Measurements from ENCODE around the gene CCDC15. TPM values are rescaled to one million over a fixed set of nuclear protein-coding genes. Genes with fewer than 3 reads are reported as not detected.

CCDC15 gene
- total RNA-seq, 6 experiments from 2014 or later, result 1.3 to 3.2 (median 2.5) TPM

GRCh38 chr11:125056931-125057692 lies 103.1 kb downstream of the CCDC15 start:
- H3K9me3 Mint-ChIP-seq, result no peaks in the 10 kb centered on the region
- H3K4me3 Mint-ChIP-seq, result no peak overlapping the region
- no peak for TF ChIP-seq CTCF (IDR thresholded peaks at IDR 0.05)
- no peak overlapping the region for H3K27ac Mint-ChIP-seq
- no peaks in the 10 kb centered on the region for H3K36me3 Mint-ChIP-seq (ENCODE audit: low read depth)
- peaks cover 2% of the 10 kb centered on the region; the same call in 1 of the 2 replicates for H3K27me3 Mint-ChIP-seq (ENCODE audit: insufficient read depth)
- H3K4me1 Mint-ChIP-seq (ENCODE audit: low read depth), result no peaks in the 10 kb centered on the region; the same call in 1 of the 2 replicates
- DNase-seq, result no peak

- H3K9me3 Mint-ChIP-seq, result no peaks in the 10 kb centered on the region
- peaks cover 2% of the 10 kb centered on the region; the same call in 1 of the 2 replicates for H3K27me3 Mint-ChIP-seq (ENCODE audit: insufficient read depth)
- TF ChIP-seq CTCF (IDR thresholded peaks at IDR 0.05), result no peak
- no peak overlapping the region for H3K27ac Mint-ChIP-seq
- no peak for DNase-seq
- peaks cover 5% of the 10 kb centered on the region for H3K4me1 Mint-ChIP-seq (ENCODE audit: low read depth)
- no peak overlapping the region for H3K4me3 Mint-ChIP-seq
- no peaks in the 10 kb centered on the region for H3K36me3 Mint-ChIP-seq (ENCODE audit: low read depth)
These were observed 103.7 kb downstream of the CCDC15 start for GRCh38 chr11:125057693-125058016.

- Mint-ChIP-seq H3K9me3 (no peaks in the 10 kb centered on the region), H3K27me3 (ENCODE audit: insufficient read depth) (peaks cover 3% of the 10 kb centered on the region; the same call in 1 of the 2 replicates), H3K36me3 (ENCODE audit: low read depth) (no peaks in the 10 kb centered on the region), H3K4me1 (ENCODE audit: low read depth) (peaks cover 17% of the 10 kb centered on the region), H3K4me3 (no peak overlapping the region), H3K27ac (no peak overlapping the region)
- no peak for TF ChIP-seq CTCF (IDR thresholded peaks at IDR 0.05)
- no peak for DNase-seq
These were observed 107.3 kb downstream of the CCDC15 start for GRCh38 chr11:125061281-125061680.

- H3K27ac Mint-ChIP-seq, result peak overlapping the region; percentile 82
- H3K36me3 Mint-ChIP-seq (ENCODE audit: low read depth), result no peaks in the 10 kb centered on the region
- no peaks in the 10 kb centered on the region for H3K9me3 Mint-ChIP-seq
- H3K4me1 Mint-ChIP-seq (ENCODE audit: low read depth), result peaks cover 17% of the 10 kb centered on the region
- peaks cover 3% of the 10 kb centered on the region; the same call in 1 of the 2 replicates for H3K27me3 Mint-ChIP-seq (ENCODE audit: insufficient read depth)
- H3K4me3 Mint-ChIP-seq, result peak overlapping the region; percentile 93
- no peak for DNase-seq
- no peak for TF ChIP-seq CTCF (IDR thresholded peaks at IDR 0.05)
These were observed 108.4 kb downstream of the CCDC15 start for GRCh38 chr11:125062218-125062930.

GRCh38 chr11:125062931-125063428 lies 109.0 kb downstream of the CCDC15 start, which contains the start of gene SLC37A2:
TSS of gene SLC37A2 (plus strand) at chr11:125063305. CDS start at chr11:125063368, 63 bp downstream.
- H3K27ac Mint-ChIP-seq, result peak within 1 kb of the TSS; percentile 82
- H3K4me3 Mint-ChIP-seq, result peak within 1 kb of the TSS; percentile 93
- no peaks in the 10 kb centered on the region for H3K9me3 Mint-ChIP-seq
- H3K4me1 Mint-ChIP-seq (ENCODE audit: low read depth), result peaks cover 17% of the 10 kb centered on the region
- TF ChIP-seq CTCF (IDR thresholded peaks at IDR 0.05), result peak; percentile 67
- H3K36me3 Mint-ChIP-seq (ENCODE audit: low read depth), result no peaks in the 10 kb centered on the region
- H3K27me3 Mint-ChIP-seq (ENCODE audit: insufficient read depth), result peaks cover 3% of the 10 kb centered on the region; the same call in 1 of the 2 replicates
- peak; percentile 36 for DNase-seq

Measured in HFFc6 (cell line).